ENCODE measurements around the gene AOC3. TPM values are rescaled to one million over a fixed set of nuclear protein-coding genes. Genes with fewer than 3 reads are reported as not detected.
A peak's percentile ranks its signal among the peaks of the same experiment; 100 is the strongest.
"Not testable (repeated sequence)": the region's sequence is repeated elsewhere in the genome, so short reads cannot be mapped to it uniquely, and the experiment has no call there.

Gene AOC3
- total RNA-seq, 1 experiment from 2014 or later = 1.4 TPM

- no peak for DNase-seq (ENCODE audit: extremely low read depth, low read depth)
These were observed 38.8 kb downstream of the AOC3 start for GRCh38 chr17:42889809-42890208.

DNA sequence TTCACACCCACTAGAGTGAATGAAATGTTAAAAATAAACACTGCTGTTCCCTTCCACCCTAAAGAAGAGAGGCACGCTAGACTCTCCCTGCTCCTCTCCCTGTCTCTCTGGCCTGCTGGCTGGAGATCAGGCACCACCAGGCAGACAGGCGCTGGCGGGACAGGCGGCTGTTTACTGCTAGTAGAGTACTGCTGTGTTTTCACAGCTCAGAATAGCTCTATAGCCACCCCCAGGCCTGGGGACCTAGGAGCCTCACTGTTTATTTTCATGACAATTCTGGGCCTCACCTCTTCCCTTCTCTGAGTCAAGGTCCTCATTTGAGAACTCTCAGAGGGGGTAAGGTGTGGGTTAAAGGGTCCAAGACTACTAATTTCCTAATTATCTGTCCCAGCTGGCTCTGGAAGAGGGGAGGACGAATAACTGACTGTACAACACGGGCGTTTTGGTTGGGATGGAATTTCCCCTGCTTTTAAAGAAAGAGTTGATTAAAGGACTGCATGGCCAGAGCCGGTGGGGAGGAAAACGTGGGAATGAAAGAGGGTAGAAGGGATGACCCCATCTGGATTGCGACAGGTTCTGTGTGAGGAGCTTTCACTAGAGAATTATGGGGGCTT lies 40.6 kb downstream of the AOC3 start:
- no peak for DNase-seq (ENCODE audit: extremely low read depth, low read depth)

- no peak for DNase-seq (ENCODE audit: extremely low read depth, low read depth)
These were observed 42.4 kb downstream of the AOC3 start for GRCh38 chr17:42893359-42893758.

DNA sequence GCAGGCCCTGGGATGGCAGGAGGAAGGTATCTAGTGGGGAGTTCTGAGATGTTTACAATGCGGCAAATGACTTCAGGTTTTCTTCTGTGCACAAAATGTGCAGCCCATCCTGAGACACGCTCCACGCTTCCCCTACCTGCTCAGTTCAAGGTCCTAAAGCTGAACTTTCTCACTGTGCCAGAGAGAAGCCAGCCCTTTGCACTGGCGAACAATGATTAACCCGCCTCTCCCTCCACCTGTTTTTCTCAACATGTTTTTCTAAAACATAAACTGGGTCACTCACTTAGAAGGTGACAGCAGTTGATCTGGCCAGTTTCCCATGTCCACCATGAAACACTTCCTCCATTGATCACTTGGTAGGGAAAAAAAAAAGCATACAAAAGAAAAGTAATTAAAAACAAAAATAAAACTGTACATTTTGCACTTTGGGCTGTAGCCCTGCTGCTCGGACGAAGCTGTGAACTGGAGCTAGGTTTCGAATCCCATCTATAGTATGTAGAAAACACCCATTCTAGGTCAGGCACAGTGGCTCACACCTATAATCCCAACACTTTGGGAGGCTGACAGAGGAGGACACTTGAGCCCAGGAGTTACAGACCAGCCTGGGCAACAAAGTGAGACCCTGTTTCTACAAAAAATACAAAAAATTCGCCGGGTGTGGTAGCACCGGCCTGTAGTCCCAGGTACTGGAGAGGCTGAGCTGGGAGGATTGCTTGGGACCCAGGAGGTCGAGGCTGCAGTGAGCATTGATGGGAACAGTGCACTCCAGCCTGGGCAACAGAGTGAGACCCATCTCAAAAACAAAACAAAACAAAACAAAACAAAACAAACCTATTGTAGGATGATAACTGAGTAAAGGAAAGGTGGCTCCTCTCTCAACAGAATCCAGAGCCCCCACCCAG lies 43.5 kb downstream of the AOC3 start:
- no peak for DNase-seq (ENCODE audit: extremely low read depth, low read depth)

GRCh38 chr17:42895185-42895555 lies 44.2 kb downstream of the AOC3 start:
- DNase-seq (ENCODE audit: extremely low read depth, low read depth) = peak; percentile 12

DNA sequence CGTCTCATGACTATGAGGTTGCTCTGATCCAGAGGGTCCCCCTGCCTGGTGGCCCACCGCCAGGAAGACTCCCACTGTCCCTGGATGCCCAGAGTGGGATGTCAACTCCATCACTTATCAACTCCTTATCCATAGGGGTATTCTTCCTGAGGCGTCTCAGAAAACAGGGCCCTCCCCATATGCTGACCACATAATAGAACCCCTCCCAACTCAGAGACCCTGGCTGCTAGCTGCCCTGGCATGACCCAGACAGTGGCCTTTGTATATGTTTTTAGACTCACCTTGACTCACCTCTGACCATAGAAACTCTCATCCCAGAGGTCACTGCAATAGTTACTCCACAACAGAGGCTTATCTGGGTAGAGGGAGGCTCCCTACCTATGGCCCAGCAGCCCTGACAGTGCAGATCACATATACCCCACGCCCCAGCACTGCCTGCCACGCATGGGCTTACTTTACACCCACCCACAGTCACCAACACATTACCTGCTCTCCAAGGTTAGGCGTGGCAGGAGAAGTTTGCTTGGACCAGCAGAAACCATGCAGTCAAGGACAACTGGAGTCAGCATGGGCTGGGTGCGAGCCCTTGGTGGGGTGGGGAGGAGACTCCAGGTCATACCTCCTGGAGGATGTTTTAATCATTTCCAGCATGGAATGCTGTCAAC lies 47.3 kb downstream of the AOC3 start:
- DNase-seq (ENCODE audit: extremely low read depth, low read depth) = no peak

DNA sequence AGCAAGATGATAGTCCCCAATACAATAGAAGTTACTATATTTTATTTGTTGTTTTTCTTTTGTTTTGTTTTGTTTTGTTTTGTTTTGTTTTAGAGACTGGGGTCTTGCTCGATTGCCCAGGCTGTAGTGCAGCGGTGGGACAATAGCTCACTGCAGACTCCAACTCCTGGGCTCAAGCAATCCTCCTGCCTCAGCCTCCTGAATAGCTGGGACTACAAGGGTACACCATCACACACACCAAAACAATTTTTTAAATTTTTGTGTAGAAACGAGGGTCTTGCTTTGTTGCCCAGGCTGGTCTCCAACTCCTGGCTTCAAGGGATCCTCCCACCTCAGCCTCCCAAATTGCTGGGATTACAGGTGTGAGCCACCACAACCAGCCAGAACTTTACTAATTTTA lies 49.0 kb downstream of the AOC3 start:
- not testable (repeated sequence) for DNase-seq (ENCODE audit: extremely low read depth, low read depth)

DNA sequence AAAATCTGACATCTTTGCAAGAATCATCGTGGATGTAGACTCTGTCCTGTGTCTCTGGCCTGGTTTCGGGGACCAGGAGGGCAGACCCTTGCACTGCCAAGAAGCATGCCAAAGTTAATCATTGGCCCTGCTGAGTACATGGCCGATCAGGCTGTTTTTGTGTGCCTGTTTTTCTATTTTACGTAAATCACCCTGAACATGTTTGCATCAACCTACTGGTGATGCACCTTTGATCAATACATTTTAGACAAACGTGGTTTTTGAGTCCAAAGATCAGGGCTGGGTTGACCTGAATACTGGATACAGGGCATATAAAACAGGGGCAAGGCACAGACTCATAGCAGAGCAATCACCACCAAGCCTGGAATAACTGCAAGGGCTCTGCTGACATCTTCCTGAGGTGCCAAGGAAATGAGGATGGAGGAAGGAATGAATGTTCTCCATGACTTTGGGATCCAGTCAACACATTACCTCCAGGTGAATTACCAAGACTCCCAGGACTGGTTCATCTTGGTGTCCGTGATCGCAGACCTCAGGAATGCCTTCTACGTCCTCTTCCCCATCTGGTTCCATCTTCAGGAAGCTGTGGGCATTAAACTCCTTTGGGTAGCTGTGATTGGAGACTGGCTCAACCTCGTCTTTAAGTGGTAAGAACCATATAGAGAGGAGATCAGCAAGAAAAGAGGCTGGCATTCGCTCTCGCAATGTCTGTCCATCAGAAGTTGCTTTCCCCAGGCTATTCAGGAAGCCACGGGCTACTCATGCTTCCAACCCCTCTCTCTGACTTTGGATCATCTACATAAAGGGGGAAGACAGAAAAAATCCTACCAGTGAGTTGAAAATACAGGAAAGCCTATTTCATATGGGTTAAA lies 49.7 kb downstream of the AOC3 start, which contains the start of gene G6PC1:
G6PC1 (plus strand) TSS at position 340 of the 872 bp plus-strand sequence; CDS start at position 418, 78 bp downstream.
- DNase-seq (ENCODE audit: extremely low read depth, low read depth) = no peak

- no peak for DNase-seq (ENCODE audit: extremely low read depth, low read depth)
These were observed 50.7 kb downstream of the AOC3 start for GRCh38 chr17:42901535-42902229.

DNA sequence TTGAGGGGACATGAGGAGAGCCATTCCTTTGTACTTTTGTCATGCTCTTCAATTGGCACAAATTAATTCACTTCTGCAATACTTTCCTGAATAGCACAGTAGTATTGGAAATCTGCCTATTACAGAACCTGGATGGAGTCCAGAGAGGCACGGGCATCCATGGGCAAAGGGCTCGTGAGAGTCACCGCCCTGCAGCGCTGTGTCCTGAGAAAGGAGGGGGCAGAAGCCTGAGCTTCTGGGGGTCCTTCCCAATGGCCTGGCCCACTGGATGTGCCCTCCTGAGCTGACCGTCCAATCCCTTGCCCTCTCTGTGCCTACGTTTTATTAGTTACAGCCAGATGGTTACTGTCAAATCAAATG lies 53.1 kb downstream of the AOC3 start:
- DNase-seq (ENCODE audit: extremely low read depth, low read depth) = no peak

DNA sequence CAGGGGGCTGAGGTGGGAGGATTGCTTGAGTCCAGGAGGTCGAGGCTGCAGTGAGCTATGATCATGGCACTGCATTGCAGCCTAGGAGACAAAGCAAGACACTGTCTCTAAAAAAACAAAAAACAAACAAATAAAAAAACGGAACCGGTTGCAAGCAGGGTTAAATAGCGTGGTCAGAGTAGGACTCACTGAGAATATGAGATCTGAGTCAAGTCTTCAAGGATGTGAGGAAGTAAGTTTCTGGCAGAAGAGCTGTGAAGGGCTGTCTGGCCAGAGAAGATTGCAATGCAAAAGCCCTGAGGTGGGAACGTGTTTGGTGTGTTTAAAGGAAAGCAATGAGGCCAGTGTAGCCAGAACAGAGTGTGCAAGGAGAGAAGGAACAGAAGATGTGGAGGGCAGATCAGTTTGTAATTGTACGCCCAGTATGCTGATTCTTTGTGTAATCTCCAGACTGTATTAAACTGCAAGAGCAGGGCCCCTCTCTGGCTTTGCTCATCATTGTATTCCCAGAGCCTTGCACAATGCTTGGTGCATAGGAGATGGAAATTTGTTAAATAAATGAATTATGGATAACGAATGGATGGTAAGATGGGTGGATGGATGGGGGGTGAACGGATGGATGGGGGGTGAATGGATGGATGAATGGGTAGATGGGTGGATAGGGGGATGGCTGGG lies 55.9 kb downstream of the AOC3 start:
- no peak for DNase-seq (ENCODE audit: extremely low read depth, low read depth)

Small RNA genes lying within 50 kb of the gene (small RNA-seq; reads per million reads assigned to genes)
- gene MIR6781 (0 to 0.06 reads per million in 2 experiments), gene RNU6-287P (0 reads per million in 2 experiments)

Other genes with a start within 250 kb of the AOC3 start
- gene RETREG3, start 241.8 kb upstream of the AOC3 start, total RNA-seq (2014; rRNA removed; shearing (Covaris generic)) = 32.2 and 35.5 TPM in 2 replicates
- 62.1 and 78.8 TPM in 2 replicates for gene TUBG1, start 241.5 kb upstream of the AOC3 start, total RNA-seq (2014; rRNA removed; shearing (Covaris generic))
- gene TUBG2, start 191.9 kb upstream of the AOC3 start, total RNA-seq (2014; rRNA removed; shearing (Covaris generic)) = 10.2 and 11.5 TPM in 2 replicates
- 18.3 and 19.4 TPM in 2 replicates for gene PLEKHH3, start 174.2 kb upstream of the AOC3 start, total RNA-seq (2014; rRNA removed; shearing (Covaris generic))
- gene CCR10, start 169.4 kb upstream of the AOC3 start, total RNA-seq (2014; rRNA removed; shearing (Covaris generic)) = 0.30 and 0.66 TPM in 2 replicates
- 6.7 and 6.8 TPM in 2 replicates for gene CNTNAP1, start 168.7 kb upstream of the AOC3 start, total RNA-seq (2014; rRNA removed; shearing (Covaris generic))
- 21.0 and 33.8 TPM in 2 replicates for gene EZH1, start 106.2 kb upstream of the AOC3 start, total RNA-seq (2014; rRNA removed; shearing (Covaris generic))
- 0.63 and 0.74 TPM in 2 replicates for gene RAMP2, start 90.0 kb upstream of the AOC3 start, total RNA-seq (2014; rRNA removed; shearing (Covaris generic))
- gene VPS25, start 77.8 kb upstream of the AOC3 start, total RNA-seq (2014; rRNA removed; shearing (Covaris generic)) = 98.9 and 99.5 TPM in 2 replicates
- 0.61 and 0.64 TPM in 2 replicates for gene WNK4, start 70.6 kb upstream of the AOC3 start, total RNA-seq (2014; rRNA removed; shearing (Covaris generic))
- gene COA3, start 52.5 kb upstream of the AOC3 start, total RNA-seq (2014; rRNA removed; shearing (Covaris generic)) = 53.0 and 64.3 TPM in 2 replicates
- 0.17 and 0.98 TPM in 2 replicates for gene CNTD1, start 52.3 kb upstream of the AOC3 start, total RNA-seq (2014; rRNA removed; shearing (Covaris generic))
- 80.6 and 88.8 TPM in 2 replicates for gene BECN1, start 26.9 kb upstream of the AOC3 start, total RNA-seq (2014; rRNA removed; shearing (Covaris generic))
- 132 and 152 TPM in 2 replicates for gene PSME3, start 17.8 kb upstream of the AOC3 start, total RNA-seq (2014; rRNA removed; shearing (Covaris generic))
- 4.5 and 4.7 TPM in 2 replicates for gene AOC2, start 6.6 kb upstream of the AOC3 start, total RNA-seq (2014; rRNA removed; shearing (Covaris generic))
- gene G6PC1, start 49.6 kb downstream of the AOC3 start, total RNA-seq (2014; rRNA removed; shearing (Covaris generic)) = not detected in 2 replicates
- 33.0 and 38.7 TPM in 2 replicates for gene AARSD1, start 113.3 kb downstream of the AOC3 start, total RNA-seq (2014; rRNA removed; shearing (Covaris generic))
- 0.12 TPM in 1 of 2 replicates, not detected in the other for gene PTGES3L, start 128.9 kb downstream of the AOC3 start, total RNA-seq (2014; rRNA removed; shearing (Covaris generic))
- gene RUNDC1, start 129.4 kb downstream of the AOC3 start, total RNA-seq (2014; rRNA removed; shearing (Covaris generic)) = 7.9 and 10.9 TPM in 2 replicates
- gene RPL27, start 147.2 kb downstream of the AOC3 start, total RNA-seq (2014; rRNA removed; shearing (Covaris generic)) = 2,857 and 2,900 TPM in 2 replicates
- 22.3 and 26.0 TPM in 2 replicates for gene IFI35, start 155.6 kb downstream of the AOC3 start, total RNA-seq (2014; rRNA removed; shearing (Covaris generic))
- gene VAT1, start 171.2 kb downstream of the AOC3 start, total RNA-seq (2014; rRNA removed; shearing (Covaris generic)) = 164 and 168 TPM in 2 replicates
- gene RND2, start 174.0 kb downstream of the AOC3 start, total RNA-seq (2014; rRNA removed; shearing (Covaris generic)) = not detected in 2 replicates

All from NCI-H460 (cell line).